Uterus (tissue), 4 donors: ENCODE results near the gene NXN. TPM values are rescaled to one million over a fixed set of nuclear protein-coding genes. Genes with fewer than 3 reads are reported as not detected.
"Not testable (repeated sequence)": the region's sequence is repeated elsewhere in the genome, so short reads cannot be mapped to it uniquely, and the experiment has no call there.

Experiments used
- DNase-seq, 2 donors: peaks; one replicate each; pipeline ENCODE4 v3.0.0-alpha.2; 2019 to 2020
- H3K27ac ChIP-seq, 2 donors: fragments of 200-600 bp; sonication (generic); 1 replicate in 1 of 2; 2 replicates in 1 of 2; pipeline ENCODE4 v1.5.1; 2016 to 2018
- H3K27me3 ChIP-seq, 2 donors: fragments of 200-600 bp; sonication (generic); one replicate each; pipeline ENCODE4 v1.5.1; 2018 to 2019; ENCODE audit warnings: control low read depth in 1 of 2
- H3K36me3 ChIP-seq, 2 donors: fragments of 200-600 bp; sonication (generic); one replicate each; pipeline ENCODE4 v1.5.1; 2019; ENCODE audit warnings: control low read depth in 1 of 2
- H3K4me1 ChIP-seq, 2 donors: fragments of 200-600 bp; sonication (generic); one replicate each; pipeline ENCODE4 v1.5.1; 2018 to 2019; ENCODE audit warnings: control low read depth in 1 of 2
- H3K4me3 ChIP-seq, 2 donors: fragments of 200-600 bp; sonication (generic); 1 replicate in 1 of 2; 2 replicates in 1 of 2; pipeline ENCODE4 v1.5.1; 2018 to 2019; ENCODE audit warnings: mild to moderate bottlenecking in 1 of 2
- H3K9me3 ChIP-seq, 2 donors: fragments of 200-600 bp; sonication (generic); one replicate each; pipeline ENCODE4 v1.5.1; 2019; ENCODE audit warnings: control low read depth in 1 of 2
- POLR2A ChIP-seq, 2 donors: fragments of 450-650 bp; IDR thresholded peaks; one replicate each; pipeline ENCODE4 v1.6.1; 2016; ENCODE audit warnings: antibody characterized with exemption in 2 of 2, mild to moderate bottlenecking in 1 of 2, moderate library complexity in 1 of 2
- intact Hi-C: fragments of 100-400 bp; cut with DNase I; formaldehyde crosslinking; loops from one replicate; pipeline ENCODE4 v1.15.1; 2023; ENCODE audit warnings: low total_unique reads
- total RNA-seq, 4 donors: library from RNA; depleted of rRNA in 3 of 4; stranded (reverse); fragments of >200 nt in 3 of 4; gene quantifications; one replicate each; pipeline versions ENCODE4 v1.1.0 to v1.2.4, GENCODE V29; 2014 to 2023
- TF ChIP-seq, protein P1 (sequence below), 4 experiments: fragments of 200-600 bp in 2 of 4; fragments of 450-650 bp in 2 of 4; sonication (generic) in 2 of 4; IDR thresholded peaks; one replicate each; pipeline ENCODE4 v1.5.1; 2016 to 2019; ENCODE audit warnings: antibody characterized with exemption in 4 of 4, mild to moderate bottlenecking in 2 of 4, moderate library complexity in 1 of 4
- donor health status: DM: yes; HTN: yes; CAD: no.

NXN gene
- total RNA-seq, 4 donors from 2014 or later, result 6.5 to 99.0 (median 49.9) TPM

- Histone ChIP-seq H3K36me3 (no peaks in the 10 kb centered on the region), H3K4me3 (no peak overlapping the region), H3K27me3 (no peaks in the 10 kb centered on the region), H3K27ac (no peak overlapping the region), H3K4me1 (no peaks in the 10 kb centered on the region), H3K9me3 (no peaks in the 10 kb centered on the region)
- DNase-seq, result no peak
- TF ChIP-seq, protein P1, sequence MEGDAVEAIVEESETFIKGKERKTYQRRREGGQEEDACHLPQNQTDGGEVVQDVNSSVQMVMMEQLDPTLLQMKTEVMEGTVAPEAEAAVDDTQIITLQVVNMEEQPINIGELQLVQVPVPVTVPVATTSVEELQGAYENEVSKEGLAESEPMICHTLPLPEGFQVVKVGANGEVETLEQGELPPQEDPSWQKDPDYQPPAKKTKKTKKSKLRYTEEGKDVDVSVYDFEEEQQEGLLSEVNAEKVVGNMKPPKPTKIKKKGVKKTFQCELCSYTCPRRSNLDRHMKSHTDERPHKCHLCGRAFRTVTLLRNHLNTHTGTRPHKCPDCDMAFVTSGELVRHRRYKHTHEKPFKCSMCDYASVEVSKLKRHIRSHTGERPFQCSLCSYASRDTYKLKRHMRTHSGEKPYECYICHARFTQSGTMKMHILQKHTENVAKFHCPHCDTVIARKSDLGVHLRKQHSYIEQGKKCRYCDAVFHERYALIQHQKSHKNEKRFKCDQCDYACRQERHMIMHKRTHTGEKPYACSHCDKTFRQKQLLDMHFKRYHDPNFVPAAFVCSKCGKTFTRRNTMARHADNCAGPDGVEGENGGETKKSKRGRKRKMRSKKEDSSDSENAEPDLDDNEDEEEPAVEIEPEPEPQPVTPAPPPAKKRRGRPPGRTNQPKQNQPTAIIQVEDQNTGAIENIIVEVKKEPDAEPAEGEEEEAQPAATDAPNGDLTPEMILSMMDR (IDR thresholded peaks at IDR 0.05), result no peak
- TF ChIP-seq POLR2A (IDR thresholded peaks at IDR 0.05), result no peak
- intact Hi-C loops, result no loop called here
These were observed 138.3 kb downstream of the NXN start for GRCh38 chr17:841313-841712.

- Histone ChIP-seq H3K9me3 (no peaks in the 10 kb centered on the region), H3K27me3 (no peaks in the 10 kb centered on the region), H3K27ac (no peak overlapping the region), H3K4me1 (no peaks in the 10 kb centered on the region), H3K4me3 (no peak overlapping the region), H3K36me3 (no peaks in the 10 kb centered on the region)
- no peak for DNase-seq
- TF ChIP-seq POLR2A (IDR thresholded peaks at IDR 0.05), result no peak
- TF ChIP-seq, protein P1 (IDR thresholded peaks at IDR 0.05), result no peak
- intact Hi-C loops, result no loop called here
These were observed 141.1 kb downstream of the NXN start for GRCh38 chr17:838486-838885.

DNA sequence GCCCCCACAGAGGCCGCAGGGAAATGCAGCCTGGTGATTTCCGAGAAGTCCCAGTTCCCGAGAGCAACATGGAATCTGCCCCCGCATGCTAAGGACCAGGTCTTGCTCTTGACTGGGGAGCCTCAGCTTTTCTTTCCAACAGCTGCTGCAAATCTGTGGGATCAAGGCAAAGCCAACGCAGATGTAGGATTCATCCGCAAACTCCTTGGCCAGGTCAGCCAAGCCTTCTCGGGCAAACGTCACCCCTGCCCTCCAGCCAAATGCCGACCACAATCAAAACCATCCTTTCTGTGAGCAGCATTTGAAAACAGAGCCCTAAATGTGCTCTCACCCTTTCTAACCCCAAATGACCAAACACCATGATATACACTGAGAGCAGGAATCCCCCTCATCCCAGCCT is 143.4 kb downstream of the NXN start:
- peak in 1 of 2 donors; percentile 34 for DNase-seq
- H3K36me3 ChIP-seq, result no peaks in the 10 kb centered on the region
- no peak overlapping the region for H3K4me3 ChIP-seq
- H3K27ac ChIP-seq, result peak overlapping the region; percentile 45 to 54
- intact Hi-C loops, result no loop called here
- no peaks in the 10 kb centered on the region for H3K27me3 ChIP-seq
- H3K9me3 ChIP-seq, result no peaks in the 10 kb centered on the region
- TF ChIP-seq, protein P1 (IDR thresholded peaks at IDR 0.05), result no peak
- TF ChIP-seq POLR2A (IDR thresholded peaks at IDR 0.05), result no peak
- no peaks in the 10 kb centered on the region for H3K4me1 ChIP-seq

DNA sequence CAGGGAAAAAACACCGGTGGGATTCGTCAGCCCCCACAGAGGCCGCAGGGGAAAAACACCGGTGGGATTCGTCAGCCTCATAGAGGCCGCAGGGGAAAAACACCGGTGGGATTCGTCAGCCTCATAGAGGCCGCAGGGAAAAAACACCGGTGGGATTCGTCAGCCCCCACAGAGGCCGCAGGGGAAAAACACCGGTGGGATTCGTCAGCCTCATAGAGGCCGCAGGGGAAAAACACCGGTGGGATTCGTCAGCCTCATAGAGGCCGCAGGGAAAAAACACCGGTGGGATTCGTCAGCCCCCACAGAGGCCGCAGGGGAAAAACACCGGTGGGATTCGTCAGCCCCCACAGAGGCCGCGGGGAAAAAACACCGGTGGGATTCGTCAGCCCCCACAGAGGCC is 143.9 kb downstream of the NXN start:
- H3K4me1 ChIP-seq, H3K9me3 ChIP-seq, intact Hi-C loops, H3K36me3 ChIP-seq, DNase-seq, H3K27me3 ChIP-seq, H3K4me3 ChIP-seq: not testable (repeated sequence)
- peak overlapping the region; percentile 45 to 54 for H3K27ac ChIP-seq

DNA sequence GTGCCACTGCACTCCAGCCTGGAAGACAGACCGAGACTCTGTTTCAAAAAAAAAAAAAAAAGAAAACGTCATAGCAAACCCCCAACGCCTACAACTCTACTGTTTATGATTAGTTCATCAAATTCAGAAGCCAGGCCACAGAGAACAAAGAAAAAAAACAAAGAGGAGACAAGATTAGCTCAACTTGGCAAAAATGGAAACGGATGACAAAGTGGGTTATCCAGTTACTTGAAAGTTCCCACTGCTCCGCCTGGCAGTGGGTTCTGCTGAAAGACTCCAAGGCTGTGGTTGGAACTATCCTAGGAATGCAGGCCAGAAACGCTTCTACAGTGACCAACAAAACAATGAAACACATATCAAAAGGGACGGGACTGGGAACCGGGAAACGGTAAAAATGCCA is 144.3 kb downstream of the NXN start:
- Histone ChIP-seq H3K4me1 (no peaks in the 10 kb centered on the region), H3K27ac (peak overlapping the region; percentile 27 to 32), H3K27me3 (no peaks in the 10 kb centered on the region), H3K9me3 (no peaks in the 10 kb centered on the region), H3K36me3 (no peaks in the 10 kb centered on the region), H3K4me3 (no peak overlapping the region)
- DNase-seq, result peak in 1 of 2 donors; percentile 54
- intact Hi-C loops, result no loop called here
- TF ChIP-seq, protein P1 (IDR thresholded peaks at IDR 0.05), result no peak
- no peak for TF ChIP-seq POLR2A (IDR thresholded peaks at IDR 0.05)

DNA sequence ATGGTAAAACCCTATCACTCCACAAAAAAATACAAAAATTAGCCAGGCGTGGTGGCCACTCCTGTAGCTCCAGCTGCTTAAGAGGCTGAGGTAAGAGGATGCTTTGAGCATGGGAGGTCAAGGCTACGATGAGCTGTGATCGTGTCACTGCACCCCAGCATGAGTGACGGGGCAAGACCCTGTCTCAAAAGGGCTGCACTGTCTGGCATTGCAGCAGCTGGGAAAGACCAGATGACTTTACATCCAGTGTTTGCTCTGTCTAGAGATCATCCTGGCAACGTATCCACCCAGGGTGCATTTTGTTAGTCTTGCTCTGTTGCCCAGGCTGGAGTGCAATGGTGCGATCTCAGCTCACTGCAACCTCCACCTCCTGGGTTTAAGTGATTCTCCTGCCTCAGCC is 145.4 kb downstream of the NXN start:
- Histone ChIP-seq H3K36me3 (no peaks in the 10 kb centered on the region), H3K4me1 (no peaks in the 10 kb centered on the region), H3K9me3 (no peaks in the 10 kb centered on the region), H3K27me3 (no peaks in the 10 kb centered on the region), H3K4me3 (no peak overlapping the region), H3K27ac (no peak overlapping the region)
- DNase-seq, result no peak
- TF ChIP-seq, protein P1 (IDR thresholded peaks at IDR 0.05), result no peak
- no peak for TF ChIP-seq POLR2A (IDR thresholded peaks at IDR 0.05)
- intact Hi-C loops, result no loop called here
